H9 (cell line): ENCODE measurements around the gene TTN. TPM values are rescaled to one million over a fixed set of nuclear protein-coding genes. Genes with fewer than 3 reads are reported as not detected.

Experiments used
- DNase-seq: peaks from one replicate; pipeline ENCODE4 v3.0.0-alpha.2; 2017
- H2AFZ ChIP-seq: one replicate; pipeline ENCODE4 v1.6.1; 2013; ENCODE audit warnings: mild to moderate bottlenecking, low read length, control low read depth, moderate library complexity
- H2AK5ac ChIP-seq: 2 replicates; pipeline ENCODE4 v1.6.1; 2013; ENCODE audit warnings: low read length, control low read depth, mixed read lengths; ENCODE audit not compliant: insufficient read length
- H2BK120ac ChIP-seq: one replicate; pipeline ENCODE4 v1.6.1; 2013; ENCODE audit warnings: low read depth, mild to moderate bottlenecking, low read length, control low read depth, inconsistent platforms; ENCODE audit not compliant: poor library complexity, severe bottlenecking
- H2BK12ac ChIP-seq: 2 replicates; pipeline ENCODE4 v1.6.1; 2013; ENCODE audit warnings: low read length, control low read depth, mixed read lengths, low read depth; ENCODE audit not compliant: insufficient read length
- H2BK15ac ChIP-seq: 2 replicates; pipeline ENCODE4 v1.6.1; 2013; ENCODE audit warnings: low read depth, low read length, control low read depth
- H2BK20ac ChIP-seq: one replicate; pipeline ENCODE4 v1.6.1; 2013; ENCODE audit warnings: low read depth, mild to moderate bottlenecking, low read length, control low read depth, inconsistent platforms; ENCODE audit not compliant: poor library complexity, severe bottlenecking
- H2BK5ac ChIP-seq: 2 replicates; pipeline ENCODE4 v1.6.1; 2013; ENCODE audit warnings: low read length, control low read depth, mixed read lengths; ENCODE audit not compliant: insufficient read length
- H3K14ac ChIP-seq: 2 replicates; pipeline ENCODE4 v1.6.1; 2013; ENCODE audit warnings: low read length, control low read depth; ENCODE audit not compliant: insufficient read depth
- H3K18ac ChIP-seq: 2 replicates; pipeline ENCODE4 v1.6.1; 2013; ENCODE audit warnings: low read depth, mild to moderate bottlenecking, mixed read lengths, low read length, control low read depth; ENCODE audit not compliant: insufficient read length
- H3K23ac ChIP-seq: 2 replicates; pipeline ENCODE4 v1.6.1; 2013; ENCODE audit warnings: low read length, control low read depth, mixed read lengths, low read depth; ENCODE audit not compliant: insufficient read length
- H3K23me2 ChIP-seq: 2 replicates; pipeline ENCODE4 v1.6.1; 2013; ENCODE audit warnings: low read depth, mild to moderate bottlenecking, mixed read lengths, low read length, control low read depth; ENCODE audit not compliant: insufficient read length, poor library complexity, severe bottlenecking
- H3K27ac ChIP-seq: 2 replicates; pipeline ENCODE4 v1.5.1; 2013; ENCODE audit warnings: low read length, control low read depth, mixed read lengths, low read depth; ENCODE audit not compliant: insufficient read length
- H3K27me3 ChIP-seq: 2 replicates; pipeline ENCODE4 v1.6.1; 2013; ENCODE audit warnings: low read length, control low read depth, inconsistent platforms; ENCODE audit not compliant: insufficient read depth
- H3K4ac ChIP-seq: 2 replicates; pipeline ENCODE4 v1.6.1; 2013; ENCODE audit warnings: low read depth, mild to moderate bottlenecking, control low read depth, inconsistent platforms, low read length, moderate library complexity
- H3K4me1 ChIP-seq: 2 replicates; pipeline ENCODE4 v1.6.1; 2013; ENCODE audit warnings: low read length, control low read depth, inconsistent platforms; ENCODE audit not compliant: insufficient read depth
- H3K4me2 ChIP-seq: 2 replicates; pipeline ENCODE4 v1.6.1; 2013; ENCODE audit warnings: low read length, control low read depth, mixed read lengths; ENCODE audit not compliant: insufficient read length, insufficient read depth
- H3K56ac ChIP-seq: 2 replicates; pipeline ENCODE4 v1.6.1; 2013; ENCODE audit warnings: low read depth, mild to moderate bottlenecking, mixed read lengths, low read length, control low read depth; ENCODE audit not compliant: insufficient read length
- H3K79me1 ChIP-seq: 2 replicates; pipeline ENCODE4 v1.6.1; 2013; ENCODE audit warnings: low read depth, mild to moderate bottlenecking, moderate library complexity, low read length, control low read depth, inconsistent platforms; ENCODE audit not compliant: insufficient read depth, poor library complexity, severe bottlenecking
- H3K79me2 ChIP-seq: 2 replicates; pipeline ENCODE4 v1.6.1; 2013; ENCODE audit warnings: low read length, control low read depth, inconsistent platforms; ENCODE audit not compliant: insufficient read depth
- H3K9ac ChIP-seq: 2 replicates; pipeline ENCODE4 v1.6.1; 2013; ENCODE audit warnings: low read length, control low read depth, mixed read lengths; ENCODE audit not compliant: insufficient read length; ENCODE audit errors: extremely low read depth
- H3K9me3 ChIP-seq: one replicate; pipeline ENCODE4 v1.6.1; 2013; ENCODE audit warnings: low read depth, low read length, inconsistent platforms; ENCODE audit not compliant: control insufficient read depth
- H3T11ph ChIP-seq: one replicate; pipeline ENCODE4 v1.6.1; 2013; ENCODE audit warnings: mild to moderate bottlenecking, low read length, control low read depth, inconsistent platforms
- H4K20me1 ChIP-seq: one replicate; pipeline ENCODE4 v1.6.1; 2013; ENCODE audit not compliant: control insufficient read depth, insufficient read length, insufficient read depth
- H4K5ac ChIP-seq: 2 replicates; pipeline ENCODE4 v1.6.1; 2013; ENCODE audit warnings: low read depth, mild to moderate bottlenecking, mixed read lengths, low read length, control low read depth; ENCODE audit not compliant: insufficient read length
- H4K8ac ChIP-seq: replicated peaks from 2 replicates; pipeline ENCODE4 v1.6.1; 2013; ENCODE audit warnings: low read length, control low read depth, mixed read lengths, low read depth; ENCODE audit not compliant: insufficient read length
- H4K91ac ChIP-seq: 2 replicates; pipeline ENCODE4 v1.6.1; 2013; ENCODE audit warnings: low read depth, mild to moderate bottlenecking, moderate library complexity, mixed read lengths, low read length, control low read depth; ENCODE audit not compliant: insufficient read length
- H3K27ac Mint-ChIP-seq, 3 experiments: 2 replicates in 2 of 3; 3 replicates in 1 of 3; pipeline ENCODE4 v1.8.0; 2020 to 2021; ENCODE audit warnings: mixed read lengths in 3 of 3, mild to moderate bottlenecking in 1 of 3, moderate library complexity in 1 of 3
- H3K27me3 Mint-ChIP-seq: 2 replicates; pipeline ENCODE4 v1.8.0; 2021; ENCODE audit warnings: low read depth, mild to moderate bottlenecking, moderate library complexity, mixed read lengths
- H3K36me3 Mint-ChIP-seq, 3 experiments: 2 replicates in 2 of 3; 3 replicates in 1 of 3; pipeline ENCODE4 v1.8.0; 2020 to 2021; ENCODE audit warnings: low read depth in 3 of 3, mixed read lengths in 3 of 3; ENCODE audit not compliant: insufficient read depth in 1 of 3
- H3K4me1 Mint-ChIP-seq, 2 experiments: 2 replicates each; pipeline ENCODE4 v1.8.0; 2020; ENCODE audit warnings: mixed read lengths in 2 of 2
- H3K4me3 Mint-ChIP-seq, 2 experiments: 2 replicates in 1 of 2; 3 replicates in 1 of 2; pipeline ENCODE4 v1.8.0; 2020 to 2021; ENCODE audit warnings: mild to moderate bottlenecking in 2 of 2, mixed read lengths in 2 of 2, moderate library complexity in 1 of 2
- H3K9me3 Mint-ChIP-seq, 2 experiments: 2 replicates in 1 of 2; 3 replicates in 1 of 2; pipeline ENCODE4 v1.8.0; 2020; ENCODE audit warnings: mild to moderate bottlenecking in 2 of 2, mixed read lengths in 2 of 2, moderate library complexity in 1 of 2
- CTCF ChIP-seq: fragments of 200-600 bp; sonication (generic); conservative IDR thresholded peaks from 3 replicates; pipeline ENCODE4 v1.8.0; 2021; ENCODE audit warnings: antibody characterized with exemption, mild to moderate bottlenecking
- WGBS: extraction: QIAGEN DNeasy Blood & Tissue Kit; methylation state at CpG from one replicate; pipeline ENCODE4 v1.1.7; 2013; ENCODE audit warnings: missing lambda C conversion rate, low lambda C conversion rate, mixed read lengths; ENCODE audit not compliant: insufficient read length; ENCODE audit errors: extremely low coverage; 5-methylcytosine and 5-hydroxymethylcytosine counted together
- total RNA-seq: library from RNA; stranded (reverse); gene quantifications from 2 replicates; pipeline ENCODE4 v1.2.1, GENCODE V29; 2021

TTN gene
- total RNA-seq, 1 experiment from 2014 or later: 0.70 TPM

GRCh38 chr2:178513876-178514275 lies 293.3 kb downstream of the TTN start:
- no peak overlapping the region for H2BK15ac ChIP-seq
- no peaks in the 10 kb centered on the region for H3K4me1 ChIP-seq
- no peak overlapping the region for H2BK12ac ChIP-seq
- no peaks in the 10 kb centered on the region for H3K79me1 ChIP-seq
- no peak overlapping the region for H3K9ac ChIP-seq
- no peaks in the 10 kb centered on the region for H3K79me2 ChIP-seq
- H3K56ac ChIP-seq: no peak overlapping the region
- no peak overlapping the region for H2BK120ac ChIP-seq
- H2AK5ac ChIP-seq: no peak overlapping the region
- H3K27ac Mint-ChIP-seq: no peak overlapping the region
- H3K36me3 Mint-ChIP-seq: no peaks in the 10 kb centered on the region
- H3K14ac ChIP-seq: no peak overlapping the region
- H3K4me1 Mint-ChIP-seq: no peaks in the 10 kb centered on the region
- H4K8ac ChIP-seq: no peak overlapping the region
- no peaks in the 10 kb centered on the region for H3K9me3 ChIP-seq
- H4K91ac ChIP-seq: no peak overlapping the region
- no peaks in the 10 kb centered on the region for H4K20me1 ChIP-seq
- no peak overlapping the region for H3K4me2 ChIP-seq
- no CpG with 5 or more reads among the region's 4 CpGs for WGBS
- H3T11ph ChIP-seq: no peak overlapping the region
- no peaks in the 10 kb centered on the region for H3K9me3 Mint-ChIP-seq
- H3K18ac ChIP-seq: no peak overlapping the region
- TF ChIP-seq CTCF: no peak
- no peak overlapping the region for H2BK5ac ChIP-seq
- H3K23ac ChIP-seq: no peak overlapping the region
- H3K4ac ChIP-seq: no peak overlapping the region
- no peak overlapping the region for H3K27ac ChIP-seq
- DNase-seq: no peak
- no peak overlapping the region for H2AFZ ChIP-seq
- no peak overlapping the region for H4K5ac ChIP-seq
- H2BK20ac ChIP-seq: no peak overlapping the region
- H3K4me3 Mint-ChIP-seq: no peak overlapping the region
- no peaks in the 10 kb centered on the region for H3K23me2 ChIP-seq
- H3K27me3 Mint-ChIP-seq: no peaks in the 10 kb centered on the region
- no peaks in the 10 kb centered on the region for H3K27me3 ChIP-seq
